ENCODE data around the gene COPZ2.
"Not testable (repeated sequence)": the region's sequence is repeated elsewhere in the genome, so short reads cannot be mapped to it uniquely, and the experiment has no call there.

Gene COPZ2

DNA sequence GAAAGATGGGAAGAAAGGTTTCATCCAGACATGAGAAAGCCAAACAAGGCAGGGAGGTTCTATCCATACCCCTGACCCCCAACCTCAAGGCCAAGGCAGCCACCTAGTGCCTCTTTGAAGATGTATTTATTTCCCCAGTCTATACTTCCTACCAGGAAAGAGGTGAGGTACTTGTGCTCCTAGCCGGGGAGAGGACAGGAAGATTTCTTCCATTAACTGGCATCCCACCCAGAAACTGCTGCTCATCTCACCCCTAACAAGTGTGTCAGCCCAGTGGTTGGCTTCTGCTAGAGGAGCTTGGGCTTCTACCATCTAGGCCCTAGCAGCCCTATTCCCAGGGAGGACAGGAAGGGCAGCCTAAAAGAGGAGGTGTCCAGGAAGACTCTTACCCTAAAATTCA is 8.9 kb downstream of the COPZ2 start:
- Histone ChIP-seq H3K9me3 (ENCODE audit: control insufficient read depth, insufficient read depth, low read length) (no peaks in the 10 kb centered on the region), H3K36me3 (ENCODE audit: insufficient read depth, low read length) (no peaks in the 10 kb centered on the region), H3K4me1 (ENCODE audit: insufficient read depth, low read length) (peaks cover 6% of the 10 kb centered on the region; the same call in 1 of the 2 replicates), H3K9ac (ENCODE audit: low read depth, low read length) (no peak overlapping the region)

DNA sequence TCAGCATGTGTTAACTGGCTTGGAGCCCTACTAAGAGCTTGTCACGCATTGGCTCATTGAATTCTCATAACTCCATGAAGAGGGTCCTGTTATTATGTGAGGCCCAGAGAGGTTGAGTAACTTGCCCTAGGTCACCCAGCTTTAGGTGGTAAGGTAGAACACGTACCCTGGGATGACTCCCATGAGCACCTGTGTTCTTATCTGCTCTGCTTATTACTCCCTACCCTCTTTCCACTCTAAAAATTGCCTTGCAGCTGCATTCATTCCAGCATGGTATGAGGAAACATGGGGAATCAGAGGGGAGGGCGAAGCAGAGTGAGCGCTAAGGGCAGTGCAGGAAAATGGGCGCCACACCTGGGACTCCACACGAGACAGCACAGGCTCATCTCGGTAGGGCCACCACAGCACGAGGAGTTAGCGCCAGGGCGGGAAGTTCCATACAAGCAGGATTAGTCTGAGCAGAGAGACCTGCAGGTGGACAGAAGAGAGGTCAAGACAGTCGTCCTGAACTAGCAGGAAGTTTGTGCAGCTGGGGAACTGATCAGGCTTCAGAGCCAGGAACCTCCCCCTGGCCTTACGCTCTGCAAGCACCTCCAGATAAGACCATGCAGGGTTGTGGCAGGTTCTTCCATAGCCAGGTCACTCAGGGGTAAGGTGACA is 10.1 kb downstream of the COPZ2 start:
- no peaks in the 10 kb centered on the region for H3K36me3 ChIP-seq (ENCODE audit: insufficient read depth, low read length)
- H3K9me3 ChIP-seq (ENCODE audit: control insufficient read depth, insufficient read depth, low read length) = no peaks in the 10 kb centered on the region
- H3K4me1 ChIP-seq (ENCODE audit: insufficient read depth, low read length) = peaks cover 9% of the 10 kb centered on the region; the same call in 1 of the 2 replicates
- no peak overlapping the region for H3K9ac ChIP-seq (ENCODE audit: low read depth, low read length)

DNA sequence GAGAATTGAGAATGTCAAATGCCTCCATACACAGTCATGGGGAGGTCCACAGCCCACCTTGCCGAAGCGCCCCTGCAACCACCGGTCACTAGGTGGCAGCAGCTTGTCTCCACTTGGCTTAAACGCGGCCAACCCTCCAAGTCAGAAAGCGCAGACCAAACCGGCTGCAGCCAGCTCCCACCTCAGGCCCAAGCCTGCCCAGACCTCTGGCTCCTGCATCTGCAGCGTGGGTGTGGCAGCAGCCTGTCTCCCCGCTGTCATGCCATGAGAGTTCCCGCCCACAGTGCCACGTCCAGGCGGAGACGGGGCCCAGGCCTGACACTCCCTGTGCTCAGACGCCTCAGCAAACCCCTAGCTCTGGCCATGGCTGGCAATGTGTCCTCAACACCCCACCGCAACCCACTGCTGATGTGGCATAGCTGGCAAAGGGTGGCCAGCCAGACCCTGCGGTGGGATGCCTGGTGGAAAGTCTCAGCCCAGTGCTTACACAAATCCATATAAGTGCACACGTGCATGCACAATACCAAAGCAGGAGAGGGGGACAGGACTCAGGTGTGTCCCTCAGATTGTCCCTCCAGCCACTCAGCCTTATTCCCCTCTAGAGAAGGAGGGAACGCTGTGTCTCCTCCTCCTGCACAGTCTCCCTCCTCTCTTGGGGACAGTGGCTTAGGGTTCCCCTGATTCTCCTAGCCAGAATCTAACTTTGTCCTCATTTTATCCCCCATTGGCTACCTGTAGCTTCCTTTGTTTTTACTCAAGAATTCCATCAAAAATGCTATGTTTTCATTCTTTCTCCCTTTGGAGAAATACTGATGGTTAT is 10.9 kb downstream of the COPZ2 start:
- Histone ChIP-seq H3K9ac (ENCODE audit: low read depth, low read length) (peak overlapping the region; percentile 59; the same call in 1 of the 2 replicates), H3K36me3 (ENCODE audit: insufficient read depth, low read length) (no peaks in the 10 kb centered on the region), H3K9me3 (ENCODE audit: control insufficient read depth, insufficient read depth, low read length) (no peaks in the 10 kb centered on the region), H3K4me1 (ENCODE audit: insufficient read depth, low read length) (peaks cover 9% of the 10 kb centered on the region; the same call in 1 of the 2 replicates)

DNA sequence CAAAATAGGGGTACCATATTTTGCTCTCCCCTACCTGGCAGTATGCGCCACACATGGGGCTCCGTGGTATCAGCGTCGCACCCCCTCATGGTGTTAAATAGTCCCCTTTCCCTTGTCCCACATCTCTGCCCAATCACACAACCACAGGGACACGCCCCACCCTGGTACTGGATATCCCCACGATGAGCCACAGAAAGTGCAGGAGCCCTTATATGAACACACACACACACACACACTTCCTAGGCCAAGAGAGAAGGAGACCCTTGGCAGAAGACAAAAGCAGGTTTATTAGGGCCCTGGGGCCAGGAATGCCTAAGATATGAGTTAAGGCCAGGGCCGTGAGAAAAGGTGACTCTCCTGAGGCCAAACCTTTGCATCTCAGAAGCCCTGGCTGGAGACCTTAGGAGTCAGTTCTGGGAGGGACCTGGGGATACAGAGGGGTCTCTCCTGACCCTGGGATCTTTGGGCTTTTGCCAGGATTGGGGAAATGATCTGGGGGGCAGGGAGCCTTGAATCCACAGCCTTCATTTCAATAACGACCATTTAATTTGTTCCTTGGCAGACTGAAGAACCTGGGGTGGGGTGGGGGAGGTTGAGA is 11.6 kb downstream of the COPZ2 start:
- H3K9ac ChIP-seq (ENCODE audit: low read depth, low read length) = peak overlapping the region; percentile 59; the same call in 1 of the 2 replicates
- no peaks in the 10 kb centered on the region for H3K9me3 ChIP-seq (ENCODE audit: control insufficient read depth, insufficient read depth, low read length)
- H3K36me3 ChIP-seq (ENCODE audit: insufficient read depth, low read length) = no peaks in the 10 kb centered on the region
- peaks cover 9% of the 10 kb centered on the region; the same call in 1 of the 2 replicates for H3K4me1 ChIP-seq (ENCODE audit: insufficient read depth, low read length)

DNA sequence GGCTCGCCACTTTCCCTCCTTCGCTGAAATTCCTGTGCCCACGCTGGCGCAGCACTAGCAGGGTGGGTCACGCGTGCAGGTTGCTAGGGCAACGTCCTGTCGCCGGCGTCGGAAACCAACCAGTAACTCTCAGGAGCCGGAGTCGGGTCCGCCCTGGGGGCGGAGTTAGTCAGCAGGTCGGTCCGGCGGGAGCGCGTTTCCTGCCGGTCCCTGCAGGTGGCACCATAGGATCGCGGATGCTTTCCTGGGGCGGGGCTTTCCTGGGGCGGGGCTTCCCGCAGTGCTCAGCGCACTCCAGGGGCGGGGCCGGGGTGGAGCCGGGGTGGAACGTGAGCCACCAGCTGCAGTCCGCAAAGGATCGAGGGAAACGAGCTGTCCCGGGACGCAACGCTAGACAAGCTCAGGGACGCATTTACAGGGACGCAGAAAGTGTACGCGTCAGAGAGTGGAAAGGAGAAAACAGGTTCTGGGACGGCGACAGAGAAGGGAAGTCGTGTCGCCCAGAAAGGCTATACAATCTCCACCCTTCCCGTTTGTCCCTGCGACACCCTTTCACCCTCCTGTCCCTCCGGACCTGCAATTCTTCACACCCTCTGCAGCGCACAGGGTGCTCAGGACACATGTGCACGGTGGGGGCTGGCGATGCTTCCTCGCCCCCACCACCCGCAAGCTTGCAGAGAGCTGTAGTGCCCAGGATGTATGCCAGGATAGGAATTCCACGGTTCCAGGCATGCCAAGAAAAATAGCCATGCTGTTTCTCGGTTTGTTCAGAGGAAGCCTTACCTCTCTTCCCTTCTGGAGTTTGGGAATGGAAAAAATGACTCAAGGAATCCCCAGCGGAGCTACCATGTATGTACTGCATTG is 12.3 kb downstream of the COPZ2 start:
- H3K36me3 ChIP-seq (ENCODE audit: insufficient read depth, low read length) = no peaks in the 10 kb centered on the region
- H3K9me3 ChIP-seq (ENCODE audit: control insufficient read depth, insufficient read depth, low read length) = no peaks in the 10 kb centered on the region
- peak overlapping the region; percentile 70 for H3K9ac ChIP-seq (ENCODE audit: low read depth, low read length)
- H3K4me1 ChIP-seq (ENCODE audit: insufficient read depth, low read length) = peaks cover 9% of the 10 kb centered on the region; the same call in 1 of the 2 replicates

DNA sequence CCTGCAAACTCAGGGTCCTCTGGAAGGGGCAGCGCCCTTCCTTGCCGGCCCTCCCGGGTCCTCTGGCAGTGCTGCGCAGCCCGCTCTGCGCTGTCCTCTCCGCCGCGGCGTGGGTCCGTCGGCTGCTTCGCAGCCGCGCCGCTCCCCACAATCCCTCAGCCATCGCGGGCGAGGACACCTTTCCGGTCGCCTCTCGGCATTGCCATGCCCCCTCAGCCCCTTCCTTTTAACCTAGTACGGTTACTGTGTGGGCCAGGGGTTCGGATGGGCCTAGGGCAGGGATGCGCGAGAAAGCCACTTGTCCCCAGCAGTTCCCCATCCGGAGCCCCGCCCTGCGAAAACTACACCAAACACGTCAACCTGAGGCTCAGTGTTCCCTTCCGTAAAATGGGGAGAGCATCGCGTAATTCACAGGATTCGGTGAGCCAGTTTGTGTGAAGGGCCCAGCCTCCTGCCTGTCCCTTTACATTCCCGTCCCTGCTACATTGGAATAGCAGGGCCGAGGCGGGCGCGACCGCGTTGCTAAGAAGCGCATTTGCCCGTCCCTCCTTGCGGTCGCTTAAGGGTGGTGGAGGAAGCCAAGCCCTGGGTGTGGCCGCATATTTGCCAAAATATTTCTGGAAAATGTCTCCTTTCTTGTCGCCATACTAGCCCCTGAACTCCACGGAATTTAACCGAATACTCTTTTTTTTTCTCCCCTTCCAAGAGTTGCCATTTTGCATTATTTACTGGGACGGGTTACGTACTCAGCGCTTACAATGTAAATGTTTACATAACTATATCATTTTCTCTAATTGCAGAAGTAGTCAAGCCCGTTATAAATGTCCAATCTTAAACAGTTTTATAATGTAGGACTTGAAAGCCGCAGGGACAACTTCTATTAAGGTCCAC is 13.2 kb downstream of the COPZ2 start:
- H3K9ac ChIP-seq (ENCODE audit: low read depth, low read length) = peak overlapping the region; percentile 70

DNA sequence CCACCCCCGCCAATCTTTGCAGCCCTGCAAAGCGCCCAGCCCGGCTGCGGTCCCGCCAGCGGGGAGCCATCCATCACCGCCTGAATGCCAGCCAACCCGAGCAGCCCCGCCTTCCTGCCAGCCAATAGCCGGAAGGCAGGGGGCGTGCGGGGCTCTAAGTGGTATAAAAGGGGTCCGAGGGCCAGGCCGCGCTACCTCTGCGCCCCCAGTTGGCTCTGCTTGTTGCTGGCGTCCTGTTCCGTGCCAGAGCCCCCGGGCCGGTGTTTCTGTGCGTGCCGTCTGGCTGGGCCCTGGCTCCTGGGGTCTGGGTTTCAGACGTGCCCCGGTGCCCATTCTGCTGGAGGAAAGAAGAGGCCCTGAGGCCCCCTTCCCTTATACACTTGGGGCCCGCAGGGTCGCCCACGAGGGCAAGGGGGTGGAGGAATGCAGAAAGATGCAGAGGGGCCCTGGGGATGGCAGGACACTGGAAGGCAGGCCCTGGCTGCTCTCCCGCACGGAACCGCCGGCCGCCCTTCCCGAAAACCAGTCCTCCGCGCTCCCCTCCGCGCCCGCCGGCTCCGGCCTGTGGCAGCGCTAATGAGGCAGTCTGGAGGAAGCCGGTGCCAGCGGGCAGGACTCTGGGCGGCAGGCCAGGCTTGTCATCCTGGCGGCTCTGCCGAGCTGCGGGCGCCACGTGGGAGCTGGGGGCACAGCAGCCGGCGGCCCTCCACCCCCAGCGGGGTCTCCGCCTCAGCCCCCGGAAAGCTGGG is 14.0 kb downstream of the COPZ2 start:
- Histone ChIP-seq H3K9ac (ENCODE audit: low read depth, low read length) (peak overlapping the region; percentile 70), H3K36me3 (ENCODE audit: insufficient read depth, low read length) (no peaks in the 10 kb centered on the region), H3K4me1 (ENCODE audit: insufficient read depth, low read length) (peaks cover 9% of the 10 kb centered on the region; the same call in 1 of the 2 replicates), H3K9me3 (ENCODE audit: control insufficient read depth, insufficient read depth, low read length) (no peaks in the 10 kb centered on the region)

More for the DNA sequence above, 13.2 kb downstream of the COPZ2 start:
- Histone ChIP-seq H3K9me3 (ENCODE audit: control insufficient read depth, insufficient read depth, low read length) (no peaks in the 10 kb centered on the region), H3K4me1 (ENCODE audit: insufficient read depth, low read length) (peaks cover 9% of the 10 kb centered on the region; the same call in 1 of the 2 replicates), H3K36me3 (ENCODE audit: insufficient read depth, low read length) (no peaks in the 10 kb centered on the region)

DNA sequence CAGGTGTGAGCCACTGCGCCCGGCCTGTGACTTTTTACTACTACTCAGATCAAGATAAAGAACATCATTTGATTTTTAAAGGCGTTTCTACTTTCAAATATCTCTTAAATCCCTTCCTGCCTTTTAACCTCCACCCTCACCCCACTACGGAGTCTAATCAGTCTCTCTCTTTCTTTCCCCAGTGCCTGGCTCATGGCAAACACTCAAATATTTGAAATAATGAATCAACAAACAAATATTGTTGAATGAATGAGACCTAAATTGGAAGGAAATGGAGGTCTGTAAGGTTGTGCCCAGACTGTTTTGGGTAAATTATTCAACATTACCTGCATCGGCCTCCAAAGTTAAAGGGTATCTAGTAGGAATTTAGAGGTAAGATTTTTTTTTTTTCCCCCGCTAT is 14.7 kb downstream of the COPZ2 start:
- H3K36me3 ChIP-seq (ENCODE audit: insufficient read depth, low read length) = no peaks in the 10 kb centered on the region
- no peak overlapping the region; the same call in 1 of the 2 replicates for H3K9ac ChIP-seq (ENCODE audit: low read depth, low read length)
- H3K4me1 ChIP-seq (ENCODE audit: insufficient read depth, low read length) = peaks cover 9% of the 10 kb centered on the region; the same call in 1 of the 2 replicates

DNA sequence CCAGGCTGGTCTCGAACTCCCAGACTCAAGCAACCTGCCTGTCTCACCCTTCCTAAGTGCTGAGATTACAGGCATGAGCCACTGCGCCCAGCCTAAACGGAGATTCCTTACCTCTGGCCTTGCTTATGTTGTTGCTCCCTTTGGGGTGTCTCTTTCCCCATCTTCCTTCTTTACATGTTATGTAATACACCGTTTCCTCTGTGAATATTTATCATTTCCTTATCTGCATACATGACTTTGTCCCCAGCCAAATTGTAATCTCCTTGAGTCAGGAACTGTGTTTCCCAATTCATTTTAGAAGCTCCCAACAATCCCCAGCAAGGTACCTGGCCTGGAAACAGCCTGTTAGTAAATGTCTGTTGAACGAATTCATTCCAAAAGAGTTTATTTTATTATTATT is 15.7 kb downstream of the COPZ2 start:
- no peaks in the 10 kb centered on the region for H3K36me3 ChIP-seq (ENCODE audit: insufficient read depth, low read length)
- H3K4me1 ChIP-seq (ENCODE audit: insufficient read depth, low read length) = peaks cover 8% of the 10 kb centered on the region; the same call in 1 of the 2 replicates
- no peak overlapping the region for H3K9ac ChIP-seq (ENCODE audit: low read depth, low read length)
- H3K9me3 ChIP-seq (ENCODE audit: control insufficient read depth, insufficient read depth, low read length) = no peaks in the 10 kb centered on the region

More for the DNA sequence above, 14.7 kb downstream of the COPZ2 start:
- H3K9me3 ChIP-seq (ENCODE audit: control insufficient read depth, insufficient read depth, low read length) = no peaks in the 10 kb centered on the region

DNA sequence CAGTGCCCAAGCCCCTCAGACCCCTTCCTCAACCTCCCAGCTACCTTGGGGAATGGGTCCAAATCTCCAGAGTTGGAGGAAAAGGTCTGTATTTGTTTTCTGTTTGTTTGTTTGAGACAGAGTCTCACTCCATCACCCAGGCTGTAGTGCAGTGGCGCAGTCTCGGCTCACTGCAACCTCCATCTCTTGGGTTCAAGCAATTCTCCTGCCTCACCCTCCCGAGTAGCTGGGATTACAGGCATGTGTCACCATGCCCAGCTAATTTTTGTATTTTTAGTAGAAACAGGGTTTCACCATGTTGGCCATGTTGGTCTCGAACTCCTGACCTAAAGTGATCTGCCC is 19.8 kb downstream of the COPZ2 start:
- H3K4me1 ChIP-seq (ENCODE audit: insufficient read depth, low read length) = peaks cover 13% of the 10 kb centered on the region
- not testable (repeated sequence) for H3K36me3 ChIP-seq (ENCODE audit: insufficient read depth, low read length); H3K9me3 ChIP-seq (ENCODE audit: control insufficient read depth, insufficient read depth, low read length); H3K9ac ChIP-seq (ENCODE audit: low read depth, low read length)

DNA sequence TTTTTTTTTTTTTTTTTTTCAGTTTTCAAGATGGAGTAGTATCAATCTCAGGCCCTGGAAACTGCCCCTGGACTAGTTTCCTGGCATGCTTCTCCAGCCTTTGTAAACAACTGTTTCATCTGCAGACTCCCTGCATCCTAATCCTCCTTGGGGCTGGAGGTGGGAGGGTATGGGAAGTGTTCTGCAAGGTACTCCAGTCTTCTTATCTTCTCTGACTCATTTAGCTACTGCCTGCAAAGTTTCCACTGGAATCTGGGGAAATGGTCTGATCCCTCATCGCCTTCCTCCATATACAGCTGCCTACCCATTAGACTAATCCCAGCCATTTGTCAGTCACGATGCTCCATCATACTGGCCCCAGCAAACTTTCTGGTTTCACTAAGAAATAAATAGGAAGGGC is 21.5 kb downstream of the COPZ2 start:
- Histone ChIP-seq H3K9me3 (ENCODE audit: control insufficient read depth, insufficient read depth, low read length) (no peaks in the 10 kb centered on the region), H3K36me3 (ENCODE audit: insufficient read depth, low read length) (no peaks in the 10 kb centered on the region), H3K9ac (ENCODE audit: low read depth, low read length) (no peak overlapping the region), H3K4me1 (ENCODE audit: insufficient read depth, low read length) (peaks cover 16% of the 10 kb centered on the region)

DNA sequence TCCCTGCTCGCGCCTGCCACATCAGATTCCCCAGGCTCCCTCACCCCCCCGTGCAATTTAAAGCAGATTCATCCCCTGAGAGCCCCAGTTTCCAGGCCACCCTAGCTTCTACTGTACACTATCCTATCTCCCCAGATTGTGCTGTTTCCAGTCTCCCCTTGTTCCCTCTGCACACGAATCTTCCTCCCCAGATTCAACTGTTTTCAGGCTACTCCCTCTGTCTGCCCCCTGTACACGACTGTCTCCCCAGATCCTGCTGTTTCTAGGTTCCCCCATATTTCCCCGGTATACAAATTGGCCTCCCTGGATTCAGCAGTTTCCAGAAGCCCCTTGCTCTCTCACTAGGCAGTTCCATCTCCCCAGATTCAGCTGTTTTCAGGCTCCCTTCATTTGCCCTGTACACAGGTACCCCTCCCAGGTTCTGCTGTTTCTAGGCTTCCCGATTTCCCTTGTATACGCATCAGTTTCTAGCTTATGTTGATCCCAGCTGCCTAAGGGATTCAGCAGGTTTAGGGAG is 22.9 kb downstream of the COPZ2 start:
- Histone ChIP-seq H3K9ac (ENCODE audit: low read depth, low read length) (no peak overlapping the region), H3K4me1 (ENCODE audit: insufficient read depth, low read length) (peaks cover 16% of the 10 kb centered on the region), H3K36me3 (ENCODE audit: insufficient read depth, low read length) (no peaks in the 10 kb centered on the region), H3K9me3 (ENCODE audit: control insufficient read depth, insufficient read depth, low read length) (no peaks in the 10 kb centered on the region)
